ENCODE measurements around the gene SLC39A8.

SLC39A8 gene

DNA sequence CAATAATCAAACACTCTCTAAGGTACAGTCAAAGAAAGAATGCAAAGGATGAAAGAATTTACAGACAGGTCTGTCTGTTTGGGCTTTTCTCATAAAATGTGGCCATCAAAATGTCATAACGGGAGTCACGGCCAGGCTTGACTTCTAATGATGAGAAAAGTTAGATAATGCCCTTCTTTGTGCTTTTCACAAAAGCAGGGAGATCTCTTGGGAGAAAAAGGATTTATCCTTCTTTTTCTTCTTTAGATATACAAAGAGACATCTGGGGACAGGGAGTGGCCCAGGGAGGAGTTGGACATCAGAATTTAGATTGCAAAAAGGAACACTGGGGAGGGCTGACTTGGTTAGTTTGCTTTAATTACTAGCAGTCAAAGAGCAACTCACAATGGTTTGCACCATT lies 93.1 kb downstream of the SLC39A8 start:
- TF ChIP-seq PPARA (CRISPR knock-in tag; IDR thresholded peaks at IDR 0.05; ENCODE audit: borderline replicate concordance) (no peak), RARB (CRISPR knock-in tag; IDR thresholded peaks at IDR 0.05) (no peak), GLIS3 (CRISPR knock-in tag; IDR thresholded peaks at IDR 0.05) (no peak), ZC3H10 (CRISPR knock-in tag; IDR thresholded peaks at IDR 0.05) (no peak), ZNF565 (CRISPR knock-in tag; conservative IDR thresholded peaks at IDR 0.05; ENCODE audit: low read depth) (no peak), ISL1 (CRISPR knock-in tag; IDR thresholded peaks at IDR 0.05) (no peak), ZNF70 (CRISPR knock-in tag; IDR thresholded peaks at IDR 0.05) (no peak), BACH2 (CRISPR knock-in tag; IDR thresholded peaks at IDR 0.05; ENCODE audit: borderline replicate concordance) (no peak)
- TF ChIP-seq, protein P1, sequence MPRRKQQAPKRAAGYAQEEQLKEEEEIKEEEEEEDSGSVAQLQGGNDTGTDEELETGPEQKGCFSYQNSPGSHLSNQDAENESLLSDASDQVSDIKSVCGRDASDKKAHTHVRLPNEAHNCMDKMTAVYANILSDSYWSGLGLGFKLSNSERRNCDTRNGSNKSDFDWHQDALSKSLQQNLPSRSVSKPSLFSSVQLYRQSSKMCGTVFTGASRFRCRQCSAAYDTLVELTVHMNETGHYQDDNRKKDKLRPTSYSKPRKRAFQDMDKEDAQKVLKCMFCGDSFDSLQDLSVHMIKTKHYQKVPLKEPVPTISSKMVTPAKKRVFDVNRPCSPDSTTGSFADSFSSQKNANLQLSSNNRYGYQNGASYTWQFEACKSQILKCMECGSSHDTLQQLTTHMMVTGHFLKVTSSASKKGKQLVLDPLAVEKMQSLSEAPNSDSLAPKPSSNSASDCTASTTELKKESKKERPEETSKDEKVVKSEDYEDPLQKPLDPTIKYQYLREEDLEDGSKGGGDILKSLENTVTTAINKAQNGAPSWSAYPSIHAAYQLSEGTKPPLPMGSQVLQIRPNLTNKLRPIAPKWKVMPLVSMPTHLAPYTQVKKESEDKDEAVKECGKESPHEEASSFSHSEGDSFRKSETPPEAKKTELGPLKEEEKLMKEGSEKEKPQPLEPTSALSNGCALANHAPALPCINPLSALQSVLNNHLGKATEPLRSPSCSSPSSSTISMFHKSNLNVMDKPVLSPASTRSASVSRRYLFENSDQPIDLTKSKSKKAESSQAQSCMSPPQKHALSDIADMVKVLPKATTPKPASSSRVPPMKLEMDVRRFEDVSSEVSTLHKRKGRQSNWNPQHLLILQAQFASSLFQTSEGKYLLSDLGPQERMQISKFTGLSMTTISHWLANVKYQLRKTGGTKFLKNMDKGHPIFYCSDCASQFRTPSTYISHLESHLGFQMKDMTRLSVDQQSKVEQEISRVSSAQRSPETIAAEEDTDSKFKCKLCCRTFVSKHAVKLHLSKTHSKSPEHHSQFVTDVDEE (CRISPR knock-in tag; IDR thresholded peaks at IDR 0.05): no peak
- TF ChIP-seq, protein P2, sequence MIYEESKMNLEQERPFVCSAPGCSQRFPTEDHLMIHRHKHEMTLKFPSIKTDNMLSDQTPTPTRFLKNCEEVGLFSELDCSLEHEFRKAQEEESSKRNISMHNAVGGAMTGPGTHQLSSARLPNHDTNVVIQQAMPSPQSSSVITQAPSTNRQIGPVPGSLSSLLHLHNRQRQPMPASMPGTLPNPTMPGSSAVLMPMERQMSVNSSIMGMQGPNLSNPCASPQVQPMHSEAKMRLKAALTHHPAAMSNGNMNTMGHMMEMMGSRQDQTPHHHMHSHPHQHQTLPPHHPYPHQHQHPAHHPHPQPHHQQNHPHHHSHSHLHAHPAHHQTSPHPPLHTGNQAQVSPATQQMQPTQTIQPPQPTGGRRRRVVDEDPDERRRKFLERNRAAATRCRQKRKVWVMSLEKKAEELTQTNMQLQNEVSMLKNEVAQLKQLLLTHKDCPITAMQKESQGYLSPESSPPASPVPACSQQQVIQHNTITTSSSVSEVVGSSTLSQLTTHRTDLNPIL (CRISPR knock-in tag; IDR thresholded peaks at IDR 0.05; ENCODE audit: low read depth): no peak
- TF ChIP-seq, protein P3, sequence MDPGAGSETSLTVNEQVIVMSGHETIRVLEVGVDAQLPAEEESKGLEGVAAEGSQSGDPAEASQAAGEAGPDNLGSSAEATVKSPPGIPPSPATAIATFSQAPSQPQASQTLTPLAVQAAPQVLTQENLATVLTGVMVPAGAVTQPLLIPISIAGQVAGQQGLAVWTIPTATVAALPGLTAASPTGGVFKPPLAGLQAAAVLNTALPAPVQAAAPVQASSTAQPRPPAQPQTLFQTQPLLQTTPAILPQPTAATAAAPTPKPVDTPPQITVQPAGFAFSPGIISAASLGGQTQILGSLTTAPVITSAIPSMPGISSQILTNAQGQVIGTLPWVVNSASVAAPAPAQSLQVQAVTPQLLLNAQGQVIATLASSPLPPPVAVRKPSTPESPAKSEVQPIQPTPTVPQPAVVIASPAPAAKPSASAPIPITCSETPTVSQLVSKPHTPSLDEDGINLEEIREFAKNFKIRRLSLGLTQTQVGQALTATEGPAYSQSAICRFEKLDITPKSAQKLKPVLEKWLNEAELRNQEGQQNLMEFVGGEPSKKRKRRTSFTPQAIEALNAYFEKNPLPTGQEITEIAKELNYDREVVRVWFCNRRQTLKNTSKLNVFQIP (CRISPR knock-in tag; IDR thresholded peaks at IDR 0.05; ENCODE audit: borderline replicate concordance, low read depth): no peak
- TF ChIP-seq, protein P4, sequence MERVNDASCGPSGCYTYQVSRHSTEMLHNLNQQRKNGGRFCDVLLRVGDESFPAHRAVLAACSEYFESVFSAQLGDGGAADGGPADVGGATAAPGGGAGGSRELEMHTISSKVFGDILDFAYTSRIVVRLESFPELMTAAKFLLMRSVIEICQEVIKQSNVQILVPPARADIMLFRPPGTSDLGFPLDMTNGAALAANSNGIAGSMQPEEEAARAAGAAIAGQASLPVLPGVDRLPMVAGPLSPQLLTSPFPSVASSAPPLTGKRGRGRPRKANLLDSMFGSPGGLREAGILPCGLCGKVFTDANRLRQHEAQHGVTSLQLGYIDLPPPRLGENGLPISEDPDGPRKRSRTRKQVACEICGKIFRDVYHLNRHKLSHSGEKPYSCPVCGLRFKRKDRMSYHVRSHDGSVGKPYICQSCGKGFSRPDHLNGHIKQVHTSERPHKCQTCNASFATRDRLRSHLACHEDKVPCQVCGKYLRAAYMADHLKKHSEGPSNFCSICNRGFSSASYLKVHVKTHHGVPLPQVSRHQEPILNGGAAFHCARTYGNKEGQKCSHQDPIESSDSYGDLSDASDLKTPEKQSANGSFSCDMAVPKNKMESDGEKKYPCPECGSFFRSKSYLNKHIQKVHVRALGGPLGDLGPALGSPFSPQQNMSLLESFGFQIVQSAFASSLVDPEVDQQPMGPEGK (CRISPR knock-in tag; IDR thresholded peaks at IDR 0.05; ENCODE audit: borderline replicate concordance): no peak
- ATAC-seq: no peak

DNA sequence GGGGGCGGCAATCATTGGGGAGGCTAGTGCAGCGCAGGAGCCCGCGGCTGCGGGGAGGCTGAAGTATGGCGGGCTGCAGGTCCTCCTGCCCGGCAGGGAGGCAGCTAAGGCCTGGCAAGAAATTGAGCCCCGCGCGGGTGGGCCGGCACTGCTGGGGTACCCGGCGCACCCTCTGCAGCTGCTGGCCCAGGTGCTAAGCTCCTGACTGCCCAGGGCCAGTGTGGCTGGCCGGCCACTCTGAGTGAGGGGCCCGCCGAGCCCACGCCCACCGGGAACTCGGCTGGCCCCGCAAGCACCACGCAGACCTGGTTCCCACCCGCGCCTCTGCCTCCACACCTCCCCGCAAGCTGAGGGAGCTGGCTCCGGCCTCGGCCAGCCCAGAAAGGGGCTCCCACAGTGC lies 94.9 kb downstream of the SLC39A8 start:
- TF ChIP-seq ISL1 (CRISPR knock-in tag; IDR thresholded peaks at IDR 0.05) (no peak), ZNF70 (CRISPR knock-in tag; IDR thresholded peaks at IDR 0.05) (no peak), ESRRG (CRISPR knock-in tag; IDR thresholded peaks at IDR 0.05) (no peak)
- ATAC-seq: no peak

DNA sequence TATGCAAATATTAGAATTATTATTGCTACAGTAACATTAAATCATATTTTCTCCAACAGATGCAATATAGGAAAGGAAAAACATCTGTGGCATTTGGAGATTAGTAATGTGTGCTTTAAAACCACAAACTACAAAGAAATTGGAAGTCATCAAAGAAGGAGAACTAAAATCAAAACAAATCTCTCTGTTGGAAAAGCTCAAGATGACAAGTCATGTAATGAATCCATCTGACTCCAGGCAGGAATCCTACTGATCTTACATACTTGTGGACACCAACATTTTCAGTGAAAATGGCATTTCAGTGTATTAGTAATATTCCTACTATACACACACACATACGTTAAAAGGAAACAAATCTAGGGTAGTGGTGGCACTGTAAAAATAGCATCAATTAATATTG lies 98.2 kb downstream of the SLC39A8 start:
- TF ChIP-seq, protein P4 (CRISPR knock-in tag; IDR thresholded peaks at IDR 0.05; ENCODE audit: borderline replicate concordance): no peak
- TF ChIP-seq OSR1 (CRISPR knock-in tag; IDR thresholded peaks at IDR 0.05): no peak
- no peak for TF ChIP-seq ZNF70 (CRISPR knock-in tag; IDR thresholded peaks at IDR 0.05)
- TF ChIP-seq ZFP30 (CRISPR knock-in tag; IDR thresholded peaks at IDR 0.05): no peak
- TF ChIP-seq SNAI2 (CRISPR knock-in tag; IDR thresholded peaks at IDR 0.05): no peak
- TF ChIP-seq BACH2 (CRISPR knock-in tag; IDR thresholded peaks at IDR 0.05; ENCODE audit: borderline replicate concordance): no peak
- TF ChIP-seq TCF4 (CRISPR knock-in tag; IDR thresholded peaks at IDR 0.05; ENCODE audit: borderline replicate concordance): no peak
- no peak for TF ChIP-seq GLIS3 (CRISPR knock-in tag; IDR thresholded peaks at IDR 0.05)
- no peak for TF ChIP-seq PPARA (CRISPR knock-in tag; IDR thresholded peaks at IDR 0.05; ENCODE audit: borderline replicate concordance)
- TF ChIP-seq RARB (CRISPR knock-in tag; IDR thresholded peaks at IDR 0.05): no peak
- TF ChIP-seq, protein P3 (CRISPR knock-in tag; IDR thresholded peaks at IDR 0.05; ENCODE audit: borderline replicate concordance, low read depth): no peak
- TF ChIP-seq, protein P2 (CRISPR knock-in tag; IDR thresholded peaks at IDR 0.05; ENCODE audit: low read depth): no peak
- TF ChIP-seq ZFP3 (CRISPR knock-in tag; IDR thresholded peaks at IDR 0.05): no peak
- no peak for ATAC-seq
